HEK293T (cell line): ENCODE results near the gene FCGR1A.
"Not testable (repeated sequence)": the region's sequence is repeated elsewhere in the genome, so short reads cannot be mapped to it uniquely, and the experiment has no call there.

Experiments
- NFRKB ChIP-seq: fragments of 450-650 bp; IDR thresholded peaks from 2 replicates; pipeline ENCODE4 v1.6.1; 2016; ENCODE audit warnings: mild to moderate bottlenecking, moderate library complexity
- SUZ12 ChIP-seq: fragments of 450-650 bp; IDR thresholded peaks from 2 replicates; pipeline ENCODE4 v1.6.1; 2016; ENCODE audit warnings: mild to moderate bottlenecking

GRCh38 chr1:149811890-149812829, 29.7 kb downstream of the FCGR1A start:
- not testable (repeated sequence) for TF ChIP-seq NFRKB, SUZ12
